ENCODE results near the gene MED13L.

GRCh38 chr12:116159593-116160200 lies 117.8 kb downstream of the MED13L start:
- TF ChIP-seq CTCF (IDR thresholded peaks at IDR 0.05), result no peak
- TF ChIP-seq ZFX (IDR thresholded peaks at IDR 0.05; ENCODE audit: borderline replicate concordance), result no peak

All from 22Rv1 (cell line).